GM06990 (cell line): ENCODE data around the gene CILP2.

ENCODE experiments used
- DNase-seq: peaks from one replicate; pipeline ENCODE4 v3.0.0-alpha.2; 2011; ENCODE audit not compliant: insufficient read length; ENCODE audit errors: extremely low read depth
- H3K27me3 ChIP-seq: replicated peaks from 2 replicates; pipeline ENCODE4 v1.6.0; 2011; ENCODE audit warnings: low read length; ENCODE audit not compliant: control insufficient read depth, insufficient read depth
- H3K36me3 ChIP-seq: 2 replicates; pipeline ENCODE4 v1.5.1; 2011; ENCODE audit warnings: low read length; ENCODE audit not compliant: control insufficient read depth, insufficient read depth
- H3K4me3 ChIP-seq: replicated peaks from 2 replicates; pipeline ENCODE4 v1.5.1; 2011; ENCODE audit warnings: low read depth, mild to moderate bottlenecking, control low read depth, low read length
- CTCF ChIP-seq: IDR thresholded peaks from 2 replicates; pipeline ENCODE4 v1.5.1; 2011; ENCODE audit warnings: low read length, control low read depth, mild to moderate bottlenecking, inconsistent platforms; ENCODE audit not compliant: insufficient read depth, poor library complexity, severe bottlenecking

The CILP2 gene

DNA sequence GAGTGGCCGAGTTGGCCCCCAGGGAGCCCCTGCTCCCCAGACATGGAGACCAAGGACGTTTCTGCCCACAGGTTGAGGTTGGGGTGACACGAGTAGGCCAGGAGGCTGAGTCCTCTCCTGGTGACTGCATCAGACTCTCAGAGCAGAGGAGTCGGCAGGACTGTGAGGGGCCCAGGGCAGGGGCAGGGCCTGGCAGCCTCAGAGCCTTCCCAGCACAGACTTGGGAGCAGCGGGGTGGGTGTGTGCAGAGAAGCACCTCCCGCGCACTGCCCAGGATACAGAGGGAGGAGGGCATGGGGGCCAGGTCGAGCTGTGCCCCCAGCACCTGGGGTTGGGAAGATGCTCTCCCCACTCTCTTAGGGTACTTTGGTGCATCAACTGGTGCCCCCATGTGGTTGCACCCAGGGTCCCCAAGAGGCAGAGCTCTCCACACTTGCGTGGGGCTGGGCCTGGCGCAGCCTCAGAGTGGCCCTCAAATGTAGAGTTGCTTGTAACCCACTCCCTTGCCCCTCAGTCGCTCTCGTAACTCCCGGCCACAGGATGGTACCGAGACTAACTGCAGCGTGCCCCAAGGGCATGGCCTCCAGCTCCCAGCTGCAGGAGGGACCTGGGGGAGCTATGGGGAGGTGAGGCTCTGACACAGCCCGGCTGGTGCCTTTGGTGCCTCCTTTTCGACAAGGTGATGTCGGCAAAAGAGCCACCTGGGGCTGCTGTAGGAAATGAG lies 38.6 kb upstream of the CILP2 start:
- DNase-seq = no peak
- no peak for TF ChIP-seq CTCF
- H3K36me3 ChIP-seq = peaks cover 56% of the 10 kb centered on the region
- H3K4me3 ChIP-seq = no peak overlapping the region
- no peaks in the 10 kb centered on the region for H3K27me3 ChIP-seq

DNA sequence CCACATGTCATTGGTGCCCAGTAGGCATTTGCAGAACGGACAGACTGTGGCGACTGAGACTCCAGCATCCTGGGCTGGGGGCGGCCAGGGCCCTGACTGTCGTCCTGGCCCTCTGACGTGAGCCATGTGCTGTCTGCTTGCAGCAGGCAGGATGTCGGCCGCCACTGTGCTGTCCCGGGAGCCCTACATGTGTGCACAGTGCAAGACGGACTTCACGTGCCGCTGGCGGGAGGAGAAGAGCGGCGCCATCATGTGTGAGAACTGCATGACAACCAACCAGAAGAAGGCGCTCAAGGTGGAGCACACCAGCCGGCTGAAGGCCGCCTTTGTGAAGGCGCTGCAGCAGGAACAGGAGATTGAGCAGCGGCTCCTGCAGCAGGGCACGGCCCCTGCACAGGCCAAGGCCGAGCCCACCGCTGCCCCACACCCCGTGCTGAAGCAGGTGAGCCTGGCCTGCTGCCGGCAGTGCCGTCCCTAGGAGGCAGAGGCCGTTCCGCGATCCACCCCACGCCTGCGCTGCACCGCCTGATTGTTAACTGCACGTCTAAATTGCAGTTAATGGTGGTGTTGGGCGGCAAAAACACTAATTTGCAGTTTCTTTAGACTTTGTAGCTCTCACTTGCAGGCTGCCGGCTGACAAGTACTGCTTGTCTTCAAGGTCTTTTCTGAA lies 37.0 kb upstream of the CILP2 start:
- DNase-seq = no peak
- H3K36me3 ChIP-seq = peaks cover 62% of the 10 kb centered on the region
- H3K4me3 ChIP-seq = no peak overlapping the region
- H3K27me3 ChIP-seq = no peaks in the 10 kb centered on the region
- TF ChIP-seq CTCF = no peak

DNA sequence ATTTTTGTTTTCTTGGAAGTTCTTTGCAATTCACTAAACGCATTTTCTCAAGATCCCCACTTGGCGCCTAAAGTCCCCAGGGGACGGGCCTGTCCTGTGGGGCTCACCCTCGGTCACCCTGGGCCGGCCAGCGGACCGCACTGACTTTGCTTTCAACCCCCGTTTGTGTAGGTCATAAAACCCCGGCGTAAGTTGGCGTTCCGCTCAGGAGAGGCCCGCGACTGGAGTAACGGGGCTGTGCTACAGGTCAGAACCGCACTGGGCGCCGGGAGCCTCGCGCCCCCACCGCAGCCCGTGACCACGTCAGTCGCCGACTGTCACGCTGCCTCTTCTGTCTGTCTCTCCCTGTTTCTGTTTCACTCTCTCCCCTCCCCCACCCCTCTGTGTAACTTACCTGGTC lies 36.3 kb upstream of the CILP2 start:
- H3K36me3 ChIP-seq = peaks cover 57% of the 10 kb centered on the region
- H3K27me3 ChIP-seq = no peaks in the 10 kb centered on the region
- DNase-seq = no peak
- no peak overlapping the region for H3K4me3 ChIP-seq
- no peak for TF ChIP-seq CTCF

- no peak for TF ChIP-seq CTCF
- Histone ChIP-seq H3K4me3 (no peak overlapping the region), H3K36me3 (peaks cover 56% of the 10 kb centered on the region), H3K27me3 (no peaks in the 10 kb centered on the region)
- DNase-seq = no peak
These were observed 35.8 kb upstream of the CILP2 start for GRCh38 chr19:19502281-19502680.

- no peaks in the 10 kb centered on the region for H3K27me3 ChIP-seq
- H3K36me3 ChIP-seq = peaks cover 56% of the 10 kb centered on the region
- no peak for TF ChIP-seq CTCF
- no peak for DNase-seq
- H3K4me3 ChIP-seq = no peak overlapping the region
These were observed 35.1 kb upstream of the CILP2 start for GRCh38 chr19:19502808-19503602.
